HG03060 (cell line): ENCODE measurements around the gene AFF3.

Experiments used
- ATAC-seq: cut with Tn5 transposase; IDR thresholded peaks from one replicate; pipeline ENCODE4 v1.9.1; 2021; ENCODE audit warnings: low read depth, moderate number of reproducible peaks; ENCODE audit not compliant: unreplicated experiment

Gene AFF3

GRCh38 chr2:99602476-99602875 is 539.9 kb downstream of the AFF3 start:
- no peak for ATAC-seq

- no peak for ATAC-seq
Observed at GRCh38 chr2:99600981-99601651, 541.3 kb downstream of the AFF3 start.

GRCh38 chr2:99598441-99598840 is 543.9 kb downstream of the AFF3 start:
- ATAC-seq, result no peak

GRCh38 chr2:99597616-99598015 is 544.8 kb downstream of the AFF3 start:
- no peak for ATAC-seq

DNA sequence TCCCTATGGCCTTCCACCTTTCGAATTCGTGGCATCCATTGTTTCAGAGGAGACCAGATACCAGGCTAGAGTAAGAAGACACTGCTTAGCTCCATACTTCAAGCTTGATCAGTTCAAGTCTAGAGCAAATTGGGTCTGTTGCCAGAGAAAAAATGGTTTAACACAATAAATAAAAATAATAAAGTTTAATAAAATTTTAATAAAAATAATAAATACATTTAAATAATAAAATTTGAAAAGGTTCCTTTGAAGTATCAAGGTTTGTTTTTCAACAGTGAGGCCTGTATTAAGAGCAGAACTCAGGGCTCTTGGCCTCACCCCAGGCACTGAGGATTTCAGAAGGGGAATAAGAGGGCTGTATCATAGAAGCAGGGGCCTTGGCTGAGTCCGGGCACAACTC is 547.0 kb downstream of the AFF3 start:
- no peak for ATAC-seq

GRCh38 chr2:99593692-99594427 is 548.5 kb downstream of the AFF3 start:
- no peak for ATAC-seq

DNA sequence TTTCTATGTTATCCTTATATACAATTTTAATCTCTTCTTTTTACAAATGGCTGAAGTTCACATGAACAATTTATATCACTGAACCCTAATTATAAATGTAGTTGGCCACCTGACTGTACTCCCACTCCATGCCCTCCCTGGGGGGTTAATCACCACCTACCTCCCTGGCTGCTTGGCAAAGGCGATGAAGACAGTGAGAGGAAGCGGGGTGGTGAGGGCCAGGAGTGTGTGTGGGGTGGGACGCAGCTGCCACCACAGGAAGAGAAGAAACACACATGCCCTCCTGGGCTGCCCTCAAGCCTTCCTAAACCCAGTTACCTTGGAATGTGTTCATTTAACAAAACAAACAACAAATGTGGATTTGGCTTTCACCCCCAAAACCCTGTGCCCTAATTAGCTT is 565.6 kb downstream of the AFF3 start:
- ATAC-seq, result no peak

DNA sequence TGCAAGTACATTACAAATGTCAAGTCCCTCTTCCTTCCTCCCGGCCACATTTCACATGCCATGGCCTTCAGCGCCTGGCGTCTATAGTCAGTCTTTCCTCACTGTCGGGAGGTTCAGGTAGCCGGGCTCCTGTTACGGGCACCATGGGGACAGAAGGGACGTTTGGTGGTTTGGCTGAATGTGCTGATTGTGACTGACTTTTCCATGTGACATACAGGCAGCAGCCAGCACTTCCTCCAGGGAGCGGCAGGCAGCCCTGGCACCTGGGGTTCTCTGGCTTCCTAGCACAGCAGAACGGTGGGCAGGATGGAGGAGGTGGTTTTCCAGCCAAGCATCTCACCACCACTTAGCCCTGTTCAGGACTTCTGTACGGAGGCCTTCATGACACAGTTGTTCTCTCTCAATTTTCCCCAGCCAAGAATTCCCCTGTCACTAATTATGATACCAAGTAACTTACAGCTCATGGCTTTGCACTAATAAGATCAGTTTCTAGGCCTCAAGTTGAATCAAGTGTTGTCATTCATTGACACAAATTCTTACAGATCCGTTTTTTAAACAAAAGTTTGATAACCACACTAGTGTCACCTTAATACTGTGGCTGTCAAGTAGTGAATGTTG is 568.6 kb downstream of the AFF3 start:
- no peak for ATAC-seq

DNA sequence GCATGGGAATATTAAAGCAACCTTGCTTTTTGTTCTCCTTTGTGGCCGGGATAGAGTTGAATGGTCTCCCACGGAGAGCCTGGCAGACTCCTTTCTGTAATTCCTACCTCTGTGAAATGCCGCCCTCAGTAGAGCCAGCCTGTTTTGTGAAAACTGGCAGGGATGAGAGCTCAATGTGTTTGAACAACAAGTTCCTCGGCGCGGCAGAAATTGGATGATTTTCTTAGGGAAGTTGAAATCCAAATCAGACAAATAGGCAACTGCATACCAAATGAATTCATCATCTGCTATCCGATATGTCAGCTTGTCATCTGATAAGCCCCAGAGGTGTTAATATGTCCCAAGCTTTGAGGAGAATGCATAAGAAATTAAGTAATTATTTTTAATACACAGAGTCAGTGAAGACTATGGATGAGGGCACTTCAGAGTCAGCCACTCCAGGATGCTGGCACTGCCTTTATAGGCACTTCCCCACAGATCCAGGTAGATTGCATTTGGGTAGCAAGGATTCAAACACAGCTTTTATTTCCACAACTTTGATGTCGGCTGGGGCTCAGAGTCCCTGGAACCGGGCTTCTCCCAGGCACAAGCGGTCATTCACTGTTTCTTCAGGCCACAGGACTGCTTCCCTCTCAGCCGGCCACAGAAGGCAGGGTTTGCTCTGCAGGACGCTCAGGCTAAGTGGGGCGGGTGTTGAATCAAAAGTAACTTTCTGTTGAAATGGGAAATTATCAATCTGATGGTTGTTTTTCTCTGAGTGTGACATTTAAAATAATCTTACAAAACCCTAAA is 569.8 kb downstream of the AFF3 start:
- no peak for ATAC-seq

DNA sequence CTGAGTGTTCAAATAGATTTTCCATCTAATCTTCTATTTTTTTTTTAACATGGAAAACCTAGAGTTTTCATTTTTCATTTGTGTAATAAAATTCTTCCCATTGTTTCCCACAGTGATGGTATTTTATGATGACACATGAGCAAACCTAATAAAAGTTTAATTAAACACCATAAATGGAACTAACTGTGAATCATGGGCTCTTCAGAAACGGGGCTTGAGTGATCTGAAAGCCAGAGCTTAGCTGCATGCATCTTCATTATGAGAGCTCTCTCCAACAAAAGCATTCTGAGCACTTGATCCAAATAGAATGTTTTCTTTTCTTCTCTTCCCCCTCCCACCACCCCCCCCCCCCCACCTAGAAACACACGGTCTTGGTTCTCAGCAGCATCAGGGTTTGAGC is 570.4 kb downstream of the AFF3 start:
- ATAC-seq, result no peak

DNA sequence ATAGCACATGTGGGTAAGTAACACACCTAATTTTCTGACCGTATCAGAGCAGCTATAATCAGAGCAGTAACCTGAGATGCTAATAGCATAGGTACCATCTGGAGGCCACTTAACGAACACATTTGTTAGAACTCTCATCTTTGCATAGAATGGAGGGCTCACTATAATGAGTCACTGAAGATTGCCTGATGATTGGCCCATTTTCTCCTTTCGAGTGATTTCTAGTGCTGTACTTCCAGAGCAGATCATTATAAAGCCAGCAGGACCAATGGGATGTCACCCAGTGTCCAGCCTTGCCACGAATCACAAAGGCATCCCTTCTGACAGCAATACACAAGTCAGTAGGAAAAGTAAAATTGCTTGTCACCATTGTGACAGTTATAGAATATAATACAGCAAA is 570.9 kb downstream of the AFF3 start:
- ATAC-seq, result no peak

GRCh38 chr2:99571021-99571420 is 571.4 kb downstream of the AFF3 start:
- ATAC-seq, result no peak

DNA sequence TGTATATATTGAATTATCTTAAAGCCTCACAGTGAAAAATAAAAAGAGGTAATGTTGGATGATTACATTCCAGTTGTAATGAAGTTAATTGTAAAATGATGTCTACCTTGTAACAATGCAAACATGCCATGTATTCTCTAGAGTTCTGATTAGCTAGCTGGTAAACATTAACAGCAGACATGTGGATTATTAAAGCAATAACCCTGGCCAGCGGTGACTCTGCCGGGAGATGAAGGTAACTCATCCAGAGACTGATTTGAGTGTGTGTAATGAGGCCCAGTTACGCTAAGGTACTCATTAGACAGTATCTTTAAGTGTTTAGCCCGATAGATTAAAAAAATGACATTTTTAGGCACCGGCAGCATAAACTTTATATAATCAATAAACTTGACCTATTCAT is 573.0 kb downstream of the AFF3 start:
- no peak for ATAC-seq

- no peak for ATAC-seq
Observed at GRCh38 chr2:99565227-99565626, 577.2 kb downstream of the AFF3 start.

DNA sequence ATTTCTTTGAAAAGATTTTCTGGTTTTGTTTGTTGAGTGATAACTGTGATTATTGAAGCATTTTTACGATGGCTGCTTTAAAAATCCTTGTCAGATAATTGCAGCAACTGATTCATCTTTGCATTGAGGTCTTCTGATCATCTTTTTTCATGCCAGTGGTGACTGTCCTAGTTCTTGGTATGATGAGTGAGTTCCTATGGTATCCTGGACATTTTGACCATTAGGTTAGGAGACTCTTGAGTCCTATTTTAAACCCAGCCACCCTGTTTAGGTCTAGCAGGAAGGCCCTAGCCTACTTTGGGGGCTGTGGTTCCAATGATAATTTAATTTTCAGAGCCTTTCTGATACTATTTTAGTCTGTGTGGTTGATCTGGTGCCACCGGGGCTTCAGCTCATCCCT is 579.9 kb downstream of the AFF3 start:
- no peak for ATAC-seq

GRCh38 chr2:99561804-99562203 is 580.6 kb downstream of the AFF3 start:
- ATAC-seq, result no peak

- ATAC-seq, result no peak
Observed at GRCh38 chr2:99559075-99559662, 583.2 kb downstream of the AFF3 start.

GRCh38 chr2:99555404-99555803 is 587.0 kb downstream of the AFF3 start:
- ATAC-seq, result no peak

DNA sequence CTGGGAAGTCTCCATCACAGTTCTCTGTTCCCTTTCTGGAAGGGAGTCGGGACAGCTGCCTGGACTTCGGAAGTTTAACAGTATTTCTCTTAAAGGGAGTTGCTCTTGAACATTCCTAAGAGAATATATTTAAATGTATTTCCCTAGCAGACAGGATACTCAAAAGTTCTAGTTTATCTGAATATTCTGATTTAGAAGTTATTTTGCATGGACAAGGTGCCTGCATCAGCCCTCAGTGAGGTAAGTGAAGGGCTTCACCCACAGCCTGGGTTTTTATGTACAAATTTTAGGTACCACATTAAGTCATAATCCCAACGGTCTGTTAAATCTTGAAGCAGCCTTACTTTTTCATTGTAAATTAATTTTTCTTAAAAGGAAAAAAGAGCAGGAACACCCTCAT is 587.5 kb downstream of the AFF3 start:
- ATAC-seq, result no peak

GRCh38 chr2:99554238-99554637 is 588.2 kb downstream of the AFF3 start:
- no peak for ATAC-seq

GRCh38 chr2:99552529-99552928 is 589.9 kb downstream of the AFF3 start:
- ATAC-seq, result no peak
